H1 (cell line): ENCODE measurements around the gene POPDC2. TPM values are rescaled to one million over a fixed set of nuclear protein-coding genes. Genes with fewer than 3 reads are reported as not detected.

Source experiments
- CTCF ChIA-PET: fragments of 300-600 bp; sonication (Branson Sonifier 250); formaldehyde crosslinking; loops from one replicate; lab custom pipeline; 2021; ENCODE audit not compliant: partially characterized antibody; lab: Charles Lee
- POLR2A ChIA-PET: fragments of 300-600 bp; sonication (Branson Sonifier 250); formaldehyde crosslinking; loops from one replicate; lab custom pipeline; 2021; ENCODE audit warnings: inconsistent platforms; ENCODE audit not compliant: partially characterized antibody; lab: Charles Lee
- DNase-seq, 2 experiments: peaks; one replicate each; pipeline versions ENCODE4 v3.0.0 to v3.0.0-alpha.2; 2010 to 2022; ENCODE audit warnings: low spot score in 2 of 2, low read depth in 1 of 2, mixed read lengths in 1 of 2
- FAIRE-seq: peaks from 2 replicates; lab custom pipeline; 2011; peaks lifted over from hg19 to GRCh38; lab: Jason Lieb, UNC
- H2AFZ ChIP-seq: 2 replicates; pipeline ENCODE4 v1.8.1; 2012; ENCODE audit warnings: low read length, inconsistent platforms
- H2AK5ac ChIP-seq: 2 replicates; pipeline ENCODE4 v1.6.1; 2013; ENCODE audit warnings: low read depth, low read length
- H2BK120ac ChIP-seq: replicated peaks from 2 replicates; pipeline ENCODE3; 2013; ENCODE audit warnings: low read depth, low read length, inconsistent platforms
- H2BK12ac ChIP-seq: 2 replicates; pipeline ENCODE4 v1.6.1; 2013; ENCODE audit warnings: low read depth, low read length
- H2BK15ac ChIP-seq: 2 replicates; pipeline ENCODE4 v1.6.1; 2013; ENCODE audit warnings: low read length
- H2BK20ac ChIP-seq: 2 replicates; pipeline ENCODE4 v1.6.1; 2013; ENCODE audit warnings: low read length
- H2BK5ac ChIP-seq: 2 replicates; pipeline ENCODE4 v1.6.1; 2013; ENCODE audit warnings: low read depth, low read length
- H3K14ac ChIP-seq: 2 replicates; pipeline ENCODE4 v1.6.1; 2013; ENCODE audit warnings: inconsistent platforms; ENCODE audit not compliant: insufficient read length
- H3K18ac ChIP-seq: 2 replicates; pipeline ENCODE4 v1.6.1; 2013; ENCODE audit warnings: low read length; ENCODE audit errors: extremely low read depth
- H3K23ac ChIP-seq: 2 replicates; pipeline ENCODE4 v1.6.1; 2013; ENCODE audit warnings: inconsistent platforms; ENCODE audit not compliant: insufficient read length
- H3K23me2 ChIP-seq: 2 replicates; pipeline ENCODE4 v1.6.1; 2013; ENCODE audit warnings: low read depth, low read length
- H3K27ac ChIP-seq: 2 replicates; pipeline ENCODE4 v1.6.1; 2011; ENCODE audit warnings: low read depth, low read length, inconsistent platforms
- H3K27me3 ChIP-seq, 4 experiments: replicated peaks in 1 of 4; 1 replicate in 1 of 4; 2 replicates in 3 of 4; pipeline versions ENCODE4 v1.6.1 to v1.8.1; 2011 to 2013; ENCODE audit warnings: low read length in 3 of 4, mild to moderate bottlenecking in 3 of 4, inconsistent platforms in 2 of 4, mixed read lengths in 2 of 4, moderate library complexity in 1 of 4; ENCODE audit not compliant: control insufficient read depth in 3 of 4, insufficient read depth in 3 of 4; ENCODE audit errors: extremely low read depth in 1 of 4
- H3K36me3 ChIP-seq, 4 experiments: 2 replicates each; pipeline versions ENCODE4 v1.6.1 to v1.8.1; 2011 to 2013; ENCODE audit warnings: mild to moderate bottlenecking in 4 of 4, low read length in 3 of 4, moderate library complexity in 2 of 4, control low read depth in 1 of 4, inconsistent platforms in 1 of 4; ENCODE audit not compliant: insufficient read depth in 4 of 4, control insufficient read depth in 2 of 4
- H3K4ac ChIP-seq: replicated peaks from 2 replicates; pipeline ENCODE3; 2013; ENCODE audit warnings: low read length, low read depth, mixed read lengths, inconsistent platforms; ENCODE audit not compliant: insufficient read length
- H3K4me1 ChIP-seq, 4 experiments: replicated peaks in 1 of 4; 1 replicate in 1 of 4; 2 replicates in 3 of 4; pipeline versions ENCODE4 v1.6.1 to v1.8.1; 2011 to 2013; ENCODE audit warnings: low read length in 3 of 4, inconsistent platforms in 2 of 4, mixed read lengths in 1 of 4; ENCODE audit not compliant: insufficient read depth in 4 of 4, control insufficient read depth in 3 of 4
- H3K4me2 ChIP-seq, 2 experiments: 2 replicates each; pipeline versions ENCODE4 v1.6.1 to v1.8.1; 2011 to 2013; ENCODE audit warnings: low read depth in 2 of 2, low read length in 2 of 2, control low read depth in 1 of 2, inconsistent platforms in 1 of 2, mild to moderate bottlenecking in 1 of 2; ENCODE audit not compliant: insufficient read depth in 1 of 2
- H3K4me3 ChIP-seq, 4 experiments: fragments of 200-600, 300-600 bp in 1 of 4; sonication (generic), shearing (Covaris generic), sonication (Bioruptor Twin) in 1 of 4; 2 replicates each; pipeline versions ENCODE4 v1.5.1 to v1.8.1; 2011 to 2016; ENCODE audit warnings: low read length in 4 of 4, low read depth in 3 of 4, control low read depth in 2 of 4, inconsistent platforms in 2 of 4, mild to moderate bottlenecking in 2 of 4, mixed read lengths in 1 of 4, moderate library complexity in 1 of 4; ENCODE audit not compliant: insufficient read depth in 2 of 4; ENCODE audit errors: extremely low read depth in 1 of 4
- H3K56ac ChIP-seq: replicated peaks from 2 replicates; pipeline ENCODE3; 2013; ENCODE audit warnings: low read depth, mild to moderate bottlenecking, mixed read lengths, low read length, inconsistent platforms; ENCODE audit not compliant: insufficient read length
- H3K79me1 ChIP-seq: 2 replicates; pipeline ENCODE4 v1.6.1; 2013; ENCODE audit warnings: low read depth, low read length, control low read depth
- H3K79me2 ChIP-seq, 2 experiments: 2 replicates each; pipeline versions ENCODE4 v1.6.1 to v1.8.1; 2012 to 2013; ENCODE audit warnings: low read length in 2 of 2, mild to moderate bottlenecking in 2 of 2, inconsistent platforms in 1 of 2; ENCODE audit not compliant: insufficient read depth in 2 of 2, control insufficient read depth in 1 of 2
- H3K9ac ChIP-seq, 4 experiments: replicated peaks in 1 of 4; 1 replicate in 1 of 4; 2 replicates in 3 of 4; pipeline versions ENCODE4 v1.6.1 to v1.8.1; 2011 to 2013; ENCODE audit warnings: low read depth in 3 of 4, low read length in 3 of 4, control low read depth in 2 of 4, mild to moderate bottlenecking in 2 of 4, moderate library complexity in 2 of 4, inconsistent platforms in 1 of 4; ENCODE audit errors: extremely low read depth in 1 of 4
- H3K9me3 ChIP-seq, 2 experiments: 2 replicates each; pipeline versions ENCODE4 v1.6.1 to v1.8.1; 2012 to 2013; ENCODE audit warnings: mild to moderate bottlenecking in 2 of 2, moderate library complexity in 2 of 2, control low read depth in 1 of 2, inconsistent platforms in 1 of 2, low read depth in 1 of 2, low read length in 1 of 2, mixed read lengths in 1 of 2; ENCODE audit not compliant: insufficient read depth in 2 of 2
- H4K20me1 ChIP-seq, 2 experiments: replicated peaks in 1 of 2; 2 replicates each; pipeline versions ENCODE3 to v1.8.1; 2011 to 2013; ENCODE audit warnings: inconsistent platforms in 2 of 2, low read length in 2 of 2, mild to moderate bottlenecking in 1 of 2; ENCODE audit not compliant: insufficient read depth in 2 of 2, control insufficient read depth in 1 of 2
- H4K5ac ChIP-seq: 2 replicates; pipeline ENCODE4 v1.6.1; 2013; ENCODE audit warnings: low read length, low read depth, mixed read lengths, inconsistent platforms; ENCODE audit not compliant: insufficient read length
- H4K8ac ChIP-seq: 2 replicates; pipeline ENCODE4 v1.8.0; 2013; ENCODE audit warnings: mild to moderate bottlenecking, moderate library complexity, low read length, inconsistent platforms; ENCODE audit not compliant: insufficient read depth; ENCODE audit errors: extremely low read depth
- H4K91ac ChIP-seq: replicated peaks from 2 replicates; pipeline ENCODE3; 2013; ENCODE audit warnings: low read length, mixed read lengths, inconsistent platforms; ENCODE audit not compliant: insufficient read length
- ASH2L ChIP-seq: fragments of 200-600, 300-600 bp; sonication (generic); IDR thresholded peaks from one replicate; pipeline ENCODE4 v1.7.1; 2017; ENCODE audit warnings: low read length
- BRCA1 ChIP-seq: IDR thresholded peaks from 2 replicates; pipeline ENCODE4 v1.6.1; 2012; ENCODE audit warnings: low read depth, low read length, improper control_type of control experiment
- CHD2 ChIP-seq: IDR thresholded peaks from 2 replicates; pipeline ENCODE4 v1.6.1; 2012; ENCODE audit warnings: low read length, improper control_type of control experiment
- EZH2 ChIP-seq: fragments of 200-600 bp; sonication (generic); IDR thresholded peaks from 2 replicates; pipeline ENCODE4 v1.7.1; 2012; ENCODE audit warnings: low read depth, mild to moderate bottlenecking, moderate library complexity, low read length, inconsistent platforms; ENCODE audit not compliant: severe bottlenecking
- KDM4A ChIP-seq: IDR thresholded peaks from one replicate; pipeline ENCODE4 v1.7.1; 2012; ENCODE audit warnings: low read depth, mild to moderate bottlenecking, moderate library complexity, low read length, inconsistent platforms; ENCODE audit not compliant: severe bottlenecking
- KDM5A ChIP-seq: fragments of 200-600 bp; IDR thresholded peaks from 2 replicates; pipeline ENCODE4 v1.7.1; 2012; ENCODE audit warnings: mild to moderate bottlenecking, low read length, inconsistent platforms, mixed read lengths
- MAX ChIP-seq: IDR thresholded peaks from 2 replicates; pipeline ENCODE4 v1.6.1; 2012; ENCODE audit warnings: inconsistent platforms
- RAD21 ChIP-seq, 2 experiments: IDR thresholded peaks in 1 of 2; conservative IDR thresholded peaks in 1 of 2; 2 replicates each; pipeline ENCODE4 v1.6.1; 2011; ENCODE audit warnings: low read depth in 2 of 2, low read length in 2 of 2, improper control_type of control experiment in 1 of 2, inconsistent platforms in 1 of 2, mild to moderate bottlenecking in 1 of 2, moderate library complexity in 1 of 2
- RNF2 ChIP-seq: fragments of 200-900, 300-1000 bp; sonication (generic); IDR thresholded peaks from 2 replicates; pipeline ENCODE4 v1.7.1; 2016; ENCODE audit warnings: borderline replicate concordance, low read depth, mild to moderate bottlenecking, antibody characterized with exemption, low read length; ENCODE audit not compliant: poor library complexity, severe bottlenecking; ENCODE audit errors: missing control alignments
- RXRA ChIP-seq: IDR thresholded peaks from 2 replicates; pipeline ENCODE4 v1.6.1; 2011; ENCODE audit warnings: low read depth, mild to moderate bottlenecking, low read length, moderate library complexity; ENCODE audit not compliant: insufficient read depth
- TAF7 ChIP-seq: optimal IDR thresholded peaks from 2 replicates; pipeline ENCODE3; 2011; ENCODE audit warnings: low read depth, mild to moderate bottlenecking, inconsistent platforms, low read length, moderate library complexity, borderline replicate concordance
- YY1 ChIP-seq: IDR thresholded peaks from 2 replicates; pipeline ENCODE4 v1.6.1; 2011; ENCODE audit warnings: low read depth, mild to moderate bottlenecking, low read length
- WGBS, 2 experiments: shearing (Covaris generic) in 1 of 2; methylation state at CpG; one replicate each; pipeline versions ENCODE4 v1.1.6 to v1.1.7; 2013 to 2015; ENCODE audit warnings: low lambda C conversion rate in 2 of 2, mixed read lengths in 2 of 2, inconsistent platforms in 1 of 2, low coverage in 1 of 2, missing lambda C conversion rate in 1 of 2; ENCODE audit not compliant: insufficient replicate concordance in 2 of 2, insufficient coverage in 1 of 2, insufficient read length in 1 of 2; ENCODE audit errors: extremely low coverage in 1 of 2, missing lambda C conversion rate in 1 of 2; 5-methylcytosine and 5-hydroxymethylcytosine counted together
- polyA plus RNA-seq, 7 experiments: library from polyadenylated mRNA; depleted of rRNA in 3 of 7; stranded (reverse) in 5 of 7; unstranded in 2 of 7; fragments of >200 nt in 5 of 7; fragments of 200-250 nt in 2 of 7; gene quantifications; 1 replicate in 5 of 7; 2 replicates in 1 of 7; 4 replicates in 1 of 7; pipeline versions ENCODE4 v1.2.1 to v1.2.3, GENCODE V29; 2011 to 2013; ENCODE audit warnings: missing spikeins in 2 of 7, mixed read lengths in 2 of 7
- total RNA-seq: library from RNA; stranded (reverse); fragmentation: NEBNext Ultra II Directional; extraction: Animal tissue kit (Norgen Biotek cat#: 25700); gene quantifications from 2 replicates; pipeline ENCODE4 v1.2.1, GENCODE V29; 2021

POPDC2 gene
- total and polyA plus RNA-seq, 2 of the 8 experiments (the other 6 are each of a cell fraction or from before 2014, with no cell fraction given), result 0.65 to 1.1 TPM

DNA sequence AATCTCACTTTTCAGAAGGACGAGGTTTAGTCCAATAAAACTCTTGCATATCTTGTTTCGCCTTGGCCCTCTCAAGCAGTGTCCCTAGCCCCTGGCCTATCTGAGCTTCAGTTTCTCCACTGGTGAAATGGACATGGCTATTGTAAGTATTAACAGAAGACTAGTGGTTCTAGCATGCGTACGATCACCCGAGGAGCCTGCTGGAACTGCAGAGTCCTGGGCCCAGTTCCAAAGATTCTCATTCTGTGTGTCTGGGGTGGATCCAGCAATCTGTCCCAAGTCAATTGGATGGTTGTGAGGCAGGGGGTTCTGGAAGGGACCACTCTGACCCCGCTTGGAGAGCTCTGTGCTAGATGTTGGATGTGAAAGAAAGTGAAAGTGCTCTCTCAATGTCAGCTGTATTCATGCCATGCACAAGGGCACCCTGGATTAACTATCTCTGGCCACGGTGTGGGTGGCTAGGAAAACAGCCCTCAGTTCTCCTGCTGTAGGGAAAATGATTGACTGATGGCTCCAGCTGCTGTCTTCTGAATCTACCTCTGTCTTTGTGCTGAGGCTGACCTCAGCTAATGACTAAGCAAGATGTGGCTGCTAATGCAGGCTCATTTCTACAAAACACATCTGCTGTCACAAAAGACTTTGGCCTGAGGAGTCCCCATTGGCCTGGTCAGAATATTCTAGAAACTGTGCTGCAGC, 64.6 kb downstream of the POPDC2 start:
- Histone ChIP-seq H2BK12ac (no peak overlapping the region), H3K23me2 (no peaks in the 10 kb centered on the region; the same call in 1 of the 2 replicates), H3K4me3 (no peak overlapping the region), H3K9me3 (no peaks in the 10 kb centered on the region), H2BK5ac (no peak overlapping the region), H2AFZ (no peak overlapping the region), H3K4me2 (no peak overlapping the region), H3K4me1 (no peaks in the 10 kb centered on the region), H4K20me1 (no peaks in the 10 kb centered on the region), H4K8ac (no peak overlapping the region), H3K79me2 (no peaks in the 10 kb centered on the region), H2BK15ac (no peak overlapping the region), H3K23ac (no peak overlapping the region), H2AK5ac (no peak overlapping the region), H3K14ac (no peak overlapping the region), H3K79me1 (no peaks in the 10 kb centered on the region), H4K5ac (no peak overlapping the region), H3K9ac (no peak overlapping the region), H3K27ac (no peak overlapping the region), H3K4ac (no peak overlapping the region), H4K91ac (no peak overlapping the region), H2BK20ac (no peak overlapping the region), H3K56ac (no peak overlapping the region), H3K18ac (no peak overlapping the region), H2BK120ac (no peak overlapping the region), H3K27me3 (no peaks in the 10 kb centered on the region), H3K36me3 (no peaks in the 10 kb centered on the region)
- POLR2A ChIA-PET, result interaction anchor here (1.0 kb wide), 1 partner anchor 499 kb away, joined by 3 read pairs; the partner anchor contains the start of gene GSK3B
- no peak for FAIRE-seq
- CTCF ChIA-PET, result interaction anchor here (0.7 to 2.0 kb wide), 4 partner anchors 8 to 16 kb away, joined by 3 to 4 read pairs (median 3); no protein-coding TSS in a partner anchor
- DNase-seq, result no peak
- 90% methylated on average over 7 of the region's 7 CpGs; no CpG with 5 or more reads in 1 of the 2 experiments for WGBS, 2 experiments
- no peak for TF ChIP-seq BRCA1
- no peak for TF ChIP-seq MAX
- TF ChIP-seq RXRA, result no peak
- TF ChIP-seq RNF2, result no peak
- TF ChIP-seq EZH2, result no peak
- TF ChIP-seq RAD21 (IDR thresholded peaks at IDR 0.05 in 1 of 2, conservative IDR thresholded peaks at IDR 0.05 in 1 of 2; ENCODE audit: low read depth in 2 of 2, low read length in 2 of 2), result no peak
- no peak for TF ChIP-seq TAF7
- TF ChIP-seq KDM5A, result no peak
- no peak for TF ChIP-seq KDM4A
- TF ChIP-seq ASH2L, result no peak
- TF ChIP-seq YY1, result no peak
- no peak for TF ChIP-seq CHD2
